Measurements from ENCODE around the gene TMEM117.
"Not testable (repeated sequence)": the region's sequence is repeated elsewhere in the genome, so short reads cannot be mapped to it uniquely, and the experiment has no call there.

The TMEM117 gene

DNA sequence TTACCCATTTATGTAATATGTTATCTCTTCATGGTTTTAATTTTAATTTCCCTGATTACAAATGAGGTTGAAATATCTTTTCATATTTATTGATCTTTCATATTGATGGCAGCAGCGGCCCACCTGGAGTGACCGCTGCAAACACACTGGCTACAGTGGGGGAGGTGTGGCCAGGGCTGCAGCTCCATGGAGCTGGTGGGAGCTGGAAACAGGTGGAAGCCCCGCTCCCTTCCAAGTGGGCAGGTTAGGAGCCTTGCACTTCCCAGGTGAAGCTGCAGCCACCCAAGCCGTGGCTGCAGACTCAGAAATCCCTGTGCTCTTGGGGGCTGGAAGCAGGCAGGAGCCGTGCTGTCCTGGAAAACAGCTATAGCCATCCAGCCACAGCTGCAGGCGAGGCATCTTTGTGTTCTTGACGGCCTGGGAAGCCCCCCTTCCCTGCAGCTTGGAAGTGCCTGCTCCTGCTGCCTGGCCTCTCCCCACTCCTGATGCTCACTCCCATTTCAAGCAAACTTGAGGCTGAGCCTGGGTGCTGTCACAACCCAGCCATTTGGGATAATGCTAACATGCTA, 201.1 kb downstream of the TMEM117 start:
- Histone ChIP-seq H3K4me1 (ENCODE audit: control insufficient read depth, low read length) (no peaks in the 10 kb centered on the region), H3K9me2 (replicated peaks; ENCODE audit: control insufficient read depth, low read length) (no peaks in the 10 kb centered on the region), H3K27ac (ENCODE audit: low read depth, low read length) (no peak overlapping the region), H3F3A (ENCODE audit: control insufficient read depth, insufficient read depth) (no peaks in the 10 kb centered on the region), H3K4me3 (ENCODE audit: low read length) (no peak overlapping the region), H3K36me3 (ENCODE audit: control insufficient read depth, low read length) (no peaks in the 10 kb centered on the region), H3K79me2 (ENCODE audit: control insufficient read depth, low read length) (no peaks in the 10 kb centered on the region), H3K4me2 (ENCODE audit: low read length) (no peak overlapping the region), H3K9me3 (ENCODE audit: control insufficient read depth, insufficient read depth, low read length) (no peaks in the 10 kb centered on the region), H4K20me1 (ENCODE audit: control insufficient read depth, insufficient read depth, low read depth, low read length) (no peaks in the 10 kb centered on the region), H3K27me3 (ENCODE audit: control insufficient read depth, low read length) (no peaks in the 10 kb centered on the region)
- TF ChIP-seq, protein P1, sequence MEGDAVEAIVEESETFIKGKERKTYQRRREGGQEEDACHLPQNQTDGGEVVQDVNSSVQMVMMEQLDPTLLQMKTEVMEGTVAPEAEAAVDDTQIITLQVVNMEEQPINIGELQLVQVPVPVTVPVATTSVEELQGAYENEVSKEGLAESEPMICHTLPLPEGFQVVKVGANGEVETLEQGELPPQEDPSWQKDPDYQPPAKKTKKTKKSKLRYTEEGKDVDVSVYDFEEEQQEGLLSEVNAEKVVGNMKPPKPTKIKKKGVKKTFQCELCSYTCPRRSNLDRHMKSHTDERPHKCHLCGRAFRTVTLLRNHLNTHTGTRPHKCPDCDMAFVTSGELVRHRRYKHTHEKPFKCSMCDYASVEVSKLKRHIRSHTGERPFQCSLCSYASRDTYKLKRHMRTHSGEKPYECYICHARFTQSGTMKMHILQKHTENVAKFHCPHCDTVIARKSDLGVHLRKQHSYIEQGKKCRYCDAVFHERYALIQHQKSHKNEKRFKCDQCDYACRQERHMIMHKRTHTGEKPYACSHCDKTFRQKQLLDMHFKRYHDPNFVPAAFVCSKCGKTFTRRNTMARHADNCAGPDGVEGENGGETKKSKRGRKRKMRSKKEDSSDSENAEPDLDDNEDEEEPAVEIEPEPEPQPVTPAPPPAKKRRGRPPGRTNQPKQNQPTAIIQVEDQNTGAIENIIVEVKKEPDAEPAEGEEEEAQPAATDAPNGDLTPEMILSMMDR (IDR thresholded peaks at IDR 0.05; ENCODE audit: low read depth, low read length, poor library complexity, severe bottlenecking): no peak
- no peak for TF ChIP-seq EZH2phosphoT487 (IDR thresholded peaks at IDR 0.05; ENCODE audit: borderline replicate concordance, low read length)

DNA sequence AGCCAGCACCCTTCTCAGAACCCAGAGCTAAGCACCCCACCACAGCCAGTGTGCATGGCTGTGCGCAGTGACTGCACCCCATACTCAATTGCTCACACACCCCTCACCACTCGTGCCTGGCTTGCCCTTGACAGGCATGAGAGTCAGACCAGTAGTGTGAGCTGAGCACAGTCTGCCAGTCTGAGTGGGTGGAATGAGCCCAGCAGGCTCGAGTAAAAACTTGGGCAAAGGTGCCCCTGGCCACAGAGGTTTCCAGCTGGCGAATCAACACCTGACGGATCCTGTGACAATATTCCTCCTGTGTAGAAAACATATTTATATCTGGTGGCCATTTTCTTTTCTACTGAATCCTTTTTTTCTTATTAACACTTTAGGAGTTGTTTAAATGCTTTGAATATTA, 202.5 kb downstream of the TMEM117 start:
- H3F3A ChIP-seq (ENCODE audit: control insufficient read depth, insufficient read depth): no peaks in the 10 kb centered on the region
- no peak for TF ChIP-seq EZH2phosphoT487 (IDR thresholded peaks at IDR 0.05; ENCODE audit: borderline replicate concordance, low read length)
- TF ChIP-seq, protein P1 (IDR thresholded peaks at IDR 0.05; ENCODE audit: low read depth, low read length, poor library complexity, severe bottlenecking): no peak

DNA sequence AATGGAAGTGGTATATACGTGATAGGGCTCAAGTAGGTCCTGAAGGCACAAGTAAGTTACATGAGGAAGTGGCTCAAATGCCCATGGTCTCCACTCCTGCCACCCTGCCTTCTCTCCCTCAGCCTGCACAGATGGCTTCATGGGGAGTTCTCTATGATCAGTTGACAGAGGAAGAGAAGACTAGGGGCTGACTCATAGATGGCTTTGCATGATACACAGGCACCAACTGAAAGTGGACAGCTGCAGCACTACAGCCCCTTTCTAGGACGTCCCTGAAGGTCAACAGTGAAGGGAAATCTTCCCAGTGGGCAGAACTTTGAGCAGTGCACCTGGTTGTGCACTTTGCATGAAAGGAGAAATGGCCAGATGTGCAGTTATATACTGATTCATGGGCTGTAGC, 208.6 kb downstream of the TMEM117 start:
- H3K9me3 ChIP-seq (ENCODE audit: control insufficient read depth, insufficient read depth, low read length); H3K9me2 ChIP-seq (replicated peaks; ENCODE audit: control insufficient read depth, low read length); H3K79me2 ChIP-seq (ENCODE audit: control insufficient read depth, low read length); H3K4me1 ChIP-seq (ENCODE audit: control insufficient read depth, low read length); H4K20me1 ChIP-seq (ENCODE audit: control insufficient read depth, insufficient read depth, low read depth, low read length); H3K4me3 ChIP-seq (ENCODE audit: low read length); H3F3A ChIP-seq (ENCODE audit: control insufficient read depth, insufficient read depth); H3K4me2 ChIP-seq (ENCODE audit: low read length); H3K27ac ChIP-seq (ENCODE audit: low read depth, low read length); H3K27me3 ChIP-seq (ENCODE audit: control insufficient read depth, low read length); H3K36me3 ChIP-seq (ENCODE audit: control insufficient read depth, low read length): not testable (repeated sequence)

More for the DNA sequence above, 202.5 kb downstream of the TMEM117 start:
- H3K4me3 ChIP-seq (ENCODE audit: low read length): no peak overlapping the region
- no peaks in the 10 kb centered on the region for H3K36me3 ChIP-seq (ENCODE audit: control insufficient read depth, low read length)
- H4K20me1 ChIP-seq (ENCODE audit: control insufficient read depth, insufficient read depth, low read depth, low read length): no peaks in the 10 kb centered on the region
- H3K4me1 ChIP-seq (ENCODE audit: control insufficient read depth, low read length): no peaks in the 10 kb centered on the region
- no peaks in the 10 kb centered on the region for H3K79me2 ChIP-seq (ENCODE audit: control insufficient read depth, low read length)
- H3K9me3 ChIP-seq (ENCODE audit: control insufficient read depth, insufficient read depth, low read length): no peaks in the 10 kb centered on the region
- H3K4me2 ChIP-seq (ENCODE audit: low read length): no peak overlapping the region
- H3K27me3 ChIP-seq (ENCODE audit: control insufficient read depth, low read length): no peaks in the 10 kb centered on the region
- H3K9me2 ChIP-seq (replicated peaks; ENCODE audit: control insufficient read depth, low read length): no peaks in the 10 kb centered on the region
- H3K27ac ChIP-seq (ENCODE audit: low read depth, low read length): no peak overlapping the region

DNA sequence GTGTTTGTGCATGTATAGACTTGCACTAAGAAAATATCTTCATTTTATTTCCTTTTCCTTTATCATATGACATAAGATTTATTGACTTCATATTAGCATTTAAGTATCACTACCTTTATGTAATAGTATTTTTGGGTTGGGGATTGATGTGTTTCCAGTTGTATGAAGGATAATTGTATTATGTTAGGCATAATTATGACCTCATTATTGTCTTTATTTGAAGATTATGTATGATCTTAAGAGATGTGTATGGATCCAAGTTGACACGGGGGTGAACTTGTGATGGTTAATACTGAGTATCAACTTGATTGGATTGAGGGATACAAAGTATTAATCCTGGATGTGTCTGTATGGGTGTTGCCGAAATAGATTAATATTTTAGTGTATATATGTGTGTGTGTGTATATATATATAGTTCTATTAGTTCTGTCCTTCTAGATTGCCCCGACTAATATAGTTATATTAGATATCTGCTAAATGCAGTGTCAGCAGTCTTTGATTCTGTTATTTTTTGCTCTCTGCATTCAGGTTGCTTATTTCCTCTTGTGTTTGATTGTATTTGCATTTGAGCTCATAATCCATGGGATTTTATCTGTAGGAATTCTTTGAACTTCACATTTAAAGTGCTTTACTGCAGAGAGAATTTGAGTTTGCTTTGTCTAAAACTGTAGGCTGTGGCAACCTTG, 211.0 kb downstream of the TMEM117 start:
- Histone ChIP-seq H3K9me2 (replicated peaks; ENCODE audit: control insufficient read depth, low read length) (no peaks in the 10 kb centered on the region; the same call in 1 of the 2 replicates), H3K9me3 (ENCODE audit: control insufficient read depth, insufficient read depth, low read length) (no peaks in the 10 kb centered on the region), H3K27me3 (ENCODE audit: control insufficient read depth, low read length) (no peaks in the 10 kb centered on the region), H3K4me2 (ENCODE audit: low read length) (no peak overlapping the region), H3F3A (ENCODE audit: control insufficient read depth, insufficient read depth) (no peaks in the 10 kb centered on the region), H3K27ac (ENCODE audit: low read depth, low read length) (no peak overlapping the region), H4K20me1 (ENCODE audit: control insufficient read depth, insufficient read depth, low read depth, low read length) (no peaks in the 10 kb centered on the region), H3K79me2 (ENCODE audit: control insufficient read depth, low read length) (no peaks in the 10 kb centered on the region), H3K4me3 (ENCODE audit: low read length) (no peak overlapping the region), H3K4me1 (ENCODE audit: control insufficient read depth, low read length) (no peaks in the 10 kb centered on the region), H3K36me3 (ENCODE audit: control insufficient read depth, low read length) (no peaks in the 10 kb centered on the region)
- no peak for TF ChIP-seq EZH2phosphoT487 (IDR thresholded peaks at IDR 0.05; ENCODE audit: borderline replicate concordance, low read length)
- TF ChIP-seq, protein P1 (IDR thresholded peaks at IDR 0.05; ENCODE audit: low read depth, low read length, poor library complexity, severe bottlenecking): no peak
